ENCODE data around the gene SPATA6. TPM values are rescaled to one million over a fixed set of nuclear protein-coding genes. Genes with fewer than 3 reads are reported as not detected.

The SPATA6 gene
- total and polyA plus RNA-seq, 4 donors, result 1.1 to 5.5 (median 2.4) TPM

DNA sequence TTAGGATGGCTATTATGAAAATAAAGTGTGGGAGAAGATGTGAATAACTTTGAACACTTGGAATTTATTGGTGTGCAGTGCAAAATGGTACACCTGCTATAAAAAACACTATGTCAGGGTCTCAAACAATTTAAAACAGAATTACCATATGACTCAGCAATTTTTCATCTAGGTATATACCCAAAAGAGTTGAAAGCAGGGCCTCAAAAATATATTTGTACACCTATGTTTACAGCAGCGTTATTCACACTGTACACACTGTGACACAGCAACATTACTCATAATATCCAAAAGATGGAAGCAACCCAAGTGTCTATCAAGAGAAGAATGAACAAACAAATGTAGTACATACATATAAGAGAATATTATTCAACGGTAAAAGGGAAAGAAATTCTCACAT, 75.8 kb downstream of the SPATA6 start:
- Histone ChIP-seq H3K9ac (ENCODE audit: low read depth in 1 of 2, low read length in 2 of 2) (no peak overlapping the region), H3K36me3 (ENCODE audit: control insufficient read depth in 4 of 4, insufficient read depth in 3 of 4, low read depth in 1 of 4, low read length in 3 of 4) (no peaks in the 10 kb centered on the region), H3K4me1 (ENCODE audit: control insufficient read depth in 4 of 4, insufficient read depth in 4 of 4, low read length in 3 of 4) (no peaks in the 10 kb centered on the region), H3K27me3 (ENCODE audit: control insufficient read depth in 4 of 4, insufficient read depth in 4 of 4, low read length in 3 of 4) (no peaks in the 10 kb centered on the region), H3K4me3 (ENCODE audit: low read depth in 1 of 3, low read length in 3 of 3) (no peak overlapping the region), H3K9me3 (ENCODE audit: control insufficient read depth in 4 of 4, low read length in 3 of 4) (no peaks in the 10 kb centered on the region), H3K27ac (ENCODE audit: low read depth in 1 of 2, low read length in 2 of 2) (no peak overlapping the region)
- TF ChIP-seq JUND (IDR thresholded peaks at IDR 0.05), result no peak
- no peak for TF ChIP-seq RXRA (IDR thresholded peaks at IDR 0.05)
- TF ChIP-seq, protein P1, sequence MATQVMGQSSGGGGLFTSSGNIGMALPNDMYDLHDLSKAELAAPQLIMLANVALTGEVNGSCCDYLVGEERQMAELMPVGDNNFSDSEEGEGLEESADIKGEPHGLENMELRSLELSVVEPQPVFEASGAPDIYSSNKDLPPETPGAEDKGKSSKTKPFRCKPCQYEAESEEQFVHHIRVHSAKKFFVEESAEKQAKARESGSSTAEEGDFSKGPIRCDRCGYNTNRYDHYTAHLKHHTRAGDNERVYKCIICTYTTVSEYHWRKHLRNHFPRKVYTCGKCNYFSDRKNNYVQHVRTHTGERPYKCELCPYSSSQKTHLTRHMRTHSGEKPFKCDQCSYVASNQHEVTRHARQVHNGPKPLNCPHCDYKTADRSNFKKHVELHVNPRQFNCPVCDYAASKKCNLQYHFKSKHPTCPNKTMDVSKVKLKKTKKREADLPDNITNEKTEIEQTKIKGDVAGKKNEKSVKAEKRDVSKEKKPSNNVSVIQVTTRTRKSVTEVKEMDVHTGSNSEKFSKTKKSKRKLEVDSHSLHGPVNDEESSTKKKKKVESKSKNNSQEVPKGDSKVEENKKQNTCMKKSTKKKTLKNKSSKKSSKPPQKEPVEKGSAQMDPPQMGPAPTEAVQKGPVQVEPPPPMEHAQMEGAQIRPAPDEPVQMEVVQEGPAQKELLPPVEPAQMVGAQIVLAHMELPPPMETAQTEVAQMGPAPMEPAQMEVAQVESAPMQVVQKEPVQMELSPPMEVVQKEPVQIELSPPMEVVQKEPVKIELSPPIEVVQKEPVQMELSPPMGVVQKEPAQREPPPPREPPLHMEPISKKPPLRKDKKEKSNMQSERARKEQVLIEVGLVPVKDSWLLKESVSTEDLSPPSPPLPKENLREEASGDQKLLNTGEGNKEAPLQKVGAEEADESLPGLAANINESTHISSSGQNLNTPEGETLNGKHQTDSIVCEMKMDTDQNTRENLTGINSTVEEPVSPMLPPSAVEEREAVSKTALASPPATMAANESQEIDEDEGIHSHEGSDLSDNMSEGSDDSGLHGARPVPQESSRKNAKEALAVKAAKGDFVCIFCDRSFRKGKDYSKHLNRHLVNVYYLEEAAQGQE (IDR thresholded peaks at IDR 0.05), result no peak
- no peak for TF ChIP-seq SP1 (IDR thresholded peaks at IDR 0.05)
- TF ChIP-seq TAF1 (conservative IDR thresholded peaks at IDR 0.05), result no peak
- no peak for TF ChIP-seq RAD21 (IDR thresholded peaks at IDR 0.05)
- 95% methylated on average over 2 of the region's 2 CpGs for WGBS
- DNase-seq (ENCODE audit: low spot score), result no peak

DNA sequence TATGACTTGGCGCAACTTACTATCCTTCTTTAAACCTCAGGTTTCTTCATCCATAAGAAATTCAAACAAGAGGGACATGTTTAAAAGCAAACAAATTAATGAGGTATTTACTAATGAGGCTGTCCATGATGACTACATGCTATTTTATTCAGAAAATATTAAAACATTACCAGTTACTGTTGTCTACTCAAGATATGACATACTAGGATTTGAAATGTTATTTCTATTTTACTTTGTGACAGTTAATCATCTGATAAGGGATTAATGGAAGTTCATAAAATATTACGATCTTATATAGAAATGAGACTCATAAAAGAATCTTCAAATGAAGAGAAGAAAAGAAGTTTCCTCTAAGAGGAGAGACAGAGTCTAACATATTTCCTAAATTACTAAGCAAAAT, 80.1 kb downstream of the SPATA6 start:
- Histone ChIP-seq H3K27ac (ENCODE audit: low read depth in 1 of 2, low read length in 2 of 2) (no peak overlapping the region), H3K36me3 (ENCODE audit: control insufficient read depth in 4 of 4, insufficient read depth in 3 of 4, low read depth in 1 of 4, low read length in 3 of 4) (no peaks in the 10 kb centered on the region), H3K4me3 (ENCODE audit: low read depth in 1 of 3, low read length in 3 of 3) (no peak overlapping the region), H3K9me3 (ENCODE audit: control insufficient read depth in 4 of 4, low read length in 3 of 4) (no peaks in the 10 kb centered on the region), H3K27me3 (ENCODE audit: control insufficient read depth in 4 of 4, insufficient read depth in 4 of 4, low read length in 3 of 4) (no peaks in the 10 kb centered on the region), H3K4me1 (ENCODE audit: control insufficient read depth in 4 of 4, insufficient read depth in 4 of 4, low read length in 3 of 4) (no peaks in the 10 kb centered on the region), H3K9ac (ENCODE audit: low read depth in 1 of 2, low read length in 2 of 2) (no peak overlapping the region)
- no peak for TF ChIP-seq EGR1 (IDR thresholded peaks at IDR 0.05; ENCODE audit: low read depth in 2 of 2)
- no peak for TF ChIP-seq RAD21 (IDR thresholded peaks at IDR 0.05)
- TF ChIP-seq YY1 (IDR thresholded peaks at IDR 0.05), result no peak
- TF ChIP-seq RXRA (IDR thresholded peaks at IDR 0.05), result no peak
- TF ChIP-seq FOXA2 (IDR thresholded peaks at IDR 0.05), result no peak
- no peak for TF ChIP-seq HNF4G (IDR thresholded peaks at IDR 0.05)
- TF ChIP-seq NR2F2 (IDR thresholded peaks at IDR 0.05), result no peak
- TF ChIP-seq HNF4A (conservative IDR thresholded peaks at IDR 0.05), result no peak
- TF ChIP-seq, protein P2, sequence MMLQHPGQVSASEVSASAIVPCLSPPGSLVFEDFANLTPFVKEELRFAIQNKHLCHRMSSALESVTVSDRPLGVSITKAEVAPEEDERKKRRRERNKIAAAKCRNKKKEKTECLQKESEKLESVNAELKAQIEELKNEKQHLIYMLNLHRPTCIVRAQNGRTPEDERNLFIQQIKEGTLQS (IDR thresholded peaks at IDR 0.05), result no peak
- no peak for TF ChIP-seq GABPA (IDR thresholded peaks at IDR 0.05 in 1 of 2, conservative IDR thresholded peaks at IDR 0.05 in 1 of 2)
- no peak for TF ChIP-seq TAF1 (conservative IDR thresholded peaks at IDR 0.05)
- no peak for TF ChIP-seq JUND (IDR thresholded peaks at IDR 0.05)
- no peak for TF ChIP-seq CTCF (IDR thresholded peaks at IDR 0.05; ENCODE audit: low read depth, low read length, missing input control)
- 97% methylated on average over 2 of the region's 2 CpGs for WGBS
- DNase-seq (ENCODE audit: low spot score), result no peak

Data from liver (tissue), 9 donors.